Gastroesophageal sphincter (tissue), 3 donors: Measurements from ENCODE around the gene ALOXE3.

Source experiments
- CTCF ChIP-seq, 4 experiments: fragments of 200-600 bp in 2 of 4; fragments of 450-650 bp in 2 of 4; sonication (generic) in 1 of 4; IDR thresholded peaks; one replicate each; pipeline ENCODE4 v1.5.1; 2017 to 2019; ENCODE audit warnings: antibody characterized with exemption in 4 of 4, mild to moderate bottlenecking in 2 of 4, moderate library complexity in 2 of 4
- POLR2A ChIP-seq, 2 donors: fragments of 450-650 bp; IDR thresholded peaks; one replicate each; pipeline ENCODE4 v1.6.1; 2017; ENCODE audit warnings: antibody characterized with exemption in 2 of 2, mild to moderate bottlenecking in 2 of 2, moderate library complexity in 1 of 2
- POLR2AphosphoS5 ChIP-seq: sonication (generic); formaldehyde crosslinking; IDR thresholded peaks from one replicate; pipeline ENCODE4 v1.6.1; 2017; ENCODE audit warnings: antibody characterized with exemption

- TF ChIP-seq POLR2A (IDR thresholded peaks at IDR 0.05) (no peak), CTCF (IDR thresholded peaks at IDR 0.05) (no peak), POLR2AphosphoS5 (no peak)
Observed at GRCh38 chr17:8117367-8117979, 841 bp downstream of the ALOXE3 start.
